ENCODE data around the gene ESAM.

Gene ESAM

DNA sequence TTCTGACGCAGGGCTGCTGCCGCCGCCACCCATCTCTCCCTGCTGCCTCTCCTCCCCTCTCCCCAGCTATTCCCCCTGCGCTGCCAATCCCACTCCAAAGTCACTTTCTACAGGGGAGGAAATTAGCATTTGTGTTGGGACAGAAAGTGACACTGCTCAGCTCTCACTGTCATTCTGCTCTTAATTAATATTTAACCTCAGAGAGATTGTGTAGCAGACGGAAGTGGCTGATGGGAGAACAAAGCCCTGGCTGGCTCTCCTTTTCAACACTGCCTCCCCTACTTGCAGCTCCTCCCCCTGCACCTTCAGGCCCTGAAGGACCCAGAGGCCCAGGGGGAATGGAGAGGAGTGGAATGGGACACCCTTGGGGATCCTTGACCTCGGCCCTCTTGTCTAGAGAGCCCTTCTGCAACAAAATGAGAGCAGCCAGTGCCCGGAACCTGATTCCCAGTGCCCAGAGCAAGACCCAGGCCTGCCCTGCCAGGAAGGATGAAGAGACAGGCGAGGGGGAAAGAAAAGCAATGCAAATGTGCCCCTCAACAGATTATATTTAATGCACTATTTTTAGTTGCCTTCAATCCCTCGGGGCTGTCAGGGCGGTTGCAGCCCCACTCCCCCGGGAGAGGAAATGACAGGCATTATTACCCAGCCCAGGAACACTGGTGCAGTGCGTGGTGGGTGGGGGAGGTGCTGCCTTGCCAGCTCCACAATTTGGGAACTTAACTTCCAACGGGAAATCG is 36.9 kb downstream of the ESAM start:
- no peak for DNase-seq

DNA sequence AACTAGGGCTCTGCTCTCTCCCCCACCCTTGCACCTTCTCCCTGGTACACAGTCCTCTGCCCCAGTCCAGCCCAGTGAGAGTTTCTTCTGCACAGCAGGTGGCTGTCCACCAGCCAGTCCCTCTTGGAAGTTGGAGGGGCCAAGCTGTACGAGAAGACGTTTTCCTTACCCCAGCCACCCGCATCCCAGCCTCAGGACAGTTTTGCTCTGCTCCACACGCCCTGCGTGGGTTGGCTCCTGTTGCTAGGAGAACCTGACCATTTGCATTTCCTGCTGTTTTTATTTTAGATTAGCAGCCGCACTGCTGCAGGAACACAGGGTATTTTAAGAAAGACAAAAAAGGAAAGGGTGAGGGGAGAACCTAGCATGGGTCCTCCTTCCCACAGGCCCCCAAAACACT is 39.9 kb downstream of the ESAM start:
- no peak for DNase-seq

- DNase-seq = no peak
Observed at GRCh38 chr11:124719534-124719933, 42.6 kb downstream of the ESAM start.

DNA sequence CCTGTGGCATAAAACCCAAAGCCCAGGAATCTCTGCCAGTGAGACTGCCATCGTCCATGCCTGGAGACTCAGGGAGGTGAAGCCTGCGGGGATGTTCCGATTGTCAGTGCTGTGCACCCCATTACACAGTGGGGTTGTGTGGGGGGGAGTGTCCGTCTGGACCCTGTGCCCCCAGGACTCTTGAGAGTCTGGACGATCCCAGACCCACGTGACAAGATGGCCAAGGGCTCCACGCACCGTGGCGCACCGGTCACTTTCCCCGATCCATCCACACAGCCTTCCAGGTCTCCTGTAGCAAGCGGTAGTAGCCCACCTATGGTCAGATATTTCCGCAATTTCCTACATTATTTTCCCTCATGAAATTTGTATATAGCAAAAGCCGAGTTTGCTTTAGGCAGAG is 43.3 kb downstream of the ESAM start:
- DNase-seq = no peak

DNA sequence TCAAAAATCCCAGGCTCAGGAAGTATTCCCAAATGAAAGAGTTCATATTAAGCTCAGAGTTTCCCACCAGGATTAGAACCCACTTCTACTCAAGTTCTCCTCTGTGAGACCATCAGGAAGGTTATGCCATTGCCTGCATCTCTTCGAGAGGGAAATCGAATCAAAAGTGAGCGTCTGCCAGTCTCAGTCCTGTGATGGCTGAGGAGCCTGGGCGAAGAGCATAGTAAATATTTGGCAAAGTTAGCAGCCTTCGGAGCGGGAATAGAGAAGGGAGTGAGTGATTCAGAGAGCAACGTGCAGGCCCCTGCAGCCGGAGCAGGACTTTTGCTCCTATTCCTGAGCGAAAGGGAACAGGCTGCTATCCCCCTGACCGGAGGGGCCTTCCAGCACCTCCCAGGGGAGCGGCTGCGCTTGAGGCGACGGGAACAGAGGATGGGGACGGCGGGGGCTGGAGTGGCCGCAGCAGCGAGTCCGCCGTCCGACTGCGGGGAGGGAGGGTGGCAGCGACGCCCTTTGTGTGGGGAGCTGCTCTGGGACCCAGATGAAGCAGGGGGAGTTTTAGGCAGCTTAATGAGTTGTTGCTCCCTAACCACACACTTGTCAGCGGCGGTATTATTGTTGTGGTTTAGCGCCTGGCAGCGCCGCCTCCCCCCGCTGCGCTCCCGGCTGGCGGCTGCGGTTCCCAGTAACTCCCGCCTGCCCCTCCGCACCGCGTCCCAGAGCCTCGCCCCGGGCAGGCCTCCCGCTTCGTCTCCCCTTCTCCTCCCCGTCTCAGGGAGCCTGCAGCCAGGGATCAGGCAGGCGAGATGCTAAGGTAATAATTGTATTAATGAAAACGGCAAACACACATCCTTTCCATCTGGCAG is 44.1 kb downstream of the ESAM start:
- DNase-seq = no peak

DNA sequence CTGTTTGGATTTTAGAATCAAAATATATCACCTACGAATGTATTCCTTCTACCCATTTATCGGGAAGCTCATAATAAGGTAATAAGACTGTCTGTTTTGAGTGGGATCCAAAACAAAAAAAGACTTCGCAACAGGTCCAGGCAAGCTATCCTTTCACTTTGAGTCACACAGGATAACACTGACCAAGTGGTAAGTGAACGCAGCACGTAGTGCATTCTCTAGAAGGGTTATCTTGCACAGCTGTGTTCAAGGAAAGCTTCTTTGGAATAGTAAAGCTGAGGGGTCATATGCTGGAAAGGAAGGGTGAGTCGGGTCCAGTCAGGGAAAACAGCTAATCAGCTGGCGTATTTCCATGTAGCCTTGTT is 44.7 kb downstream of the ESAM start:
- DNase-seq = no peak

DNA sequence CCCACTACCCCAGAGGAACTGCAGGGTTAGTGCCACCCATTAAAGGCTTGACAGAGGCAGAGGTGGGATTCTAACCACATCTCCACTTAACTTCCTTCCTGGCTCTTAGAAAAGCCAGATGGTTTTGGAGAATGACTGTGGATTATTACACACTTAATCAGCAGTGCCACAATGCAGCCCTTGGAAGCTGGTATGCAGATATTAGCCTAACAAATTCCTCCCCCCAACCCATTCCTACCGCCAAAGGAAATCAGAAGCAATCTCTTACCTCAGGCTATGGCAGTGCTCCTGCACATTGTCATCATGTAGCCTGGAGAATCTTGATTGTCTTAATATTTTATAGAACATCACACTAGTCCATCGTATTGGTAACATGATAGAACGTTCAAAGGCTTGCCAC is 45.5 kb downstream of the ESAM start:
- no peak for DNase-seq

DNA sequence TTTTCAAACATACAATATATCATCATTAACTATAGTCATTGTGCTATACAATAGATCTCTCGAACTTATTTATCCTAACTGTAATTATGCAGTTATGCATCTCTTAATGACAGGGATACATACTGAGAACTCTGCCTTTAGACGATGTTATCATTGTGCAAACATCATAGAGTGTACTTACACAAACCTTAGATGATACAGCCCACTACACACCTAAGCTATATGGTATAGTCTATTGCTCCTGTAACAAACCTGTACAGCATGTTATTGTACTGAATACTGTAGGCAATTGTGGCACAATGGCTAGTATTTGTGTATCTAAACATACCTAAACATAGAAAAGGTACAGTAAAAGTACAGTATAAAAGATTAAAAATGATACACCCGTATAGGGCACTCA is 49.7 kb downstream of the ESAM start:
- DNase-seq = no peak

DNA sequence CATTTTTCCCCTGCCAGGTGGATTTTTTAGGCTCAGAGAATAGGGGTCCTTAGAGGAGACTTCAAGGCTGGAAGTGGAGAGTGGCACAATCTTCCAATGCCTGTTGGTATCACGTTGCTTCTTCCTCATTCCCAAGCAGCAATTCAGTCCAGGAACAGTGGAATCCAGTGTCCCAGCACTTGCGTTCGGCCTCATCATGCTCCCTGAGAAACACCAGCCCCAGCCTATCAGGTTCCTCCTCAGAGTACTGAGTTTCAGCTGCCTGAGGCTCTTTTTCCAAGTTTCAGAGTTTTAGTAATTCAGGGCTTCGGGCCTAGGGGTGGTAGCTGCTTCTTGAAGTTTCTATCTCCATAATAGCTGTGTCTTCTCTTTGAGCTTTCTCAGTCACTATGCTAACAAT is 54.3 kb downstream of the ESAM start:
- no peak for DNase-seq
